ENCODE data around the gene SHROOM4.
A peak's percentile ranks its signal among the peaks of the same experiment; 100 is the strongest.

SHROOM4 gene

DNA sequence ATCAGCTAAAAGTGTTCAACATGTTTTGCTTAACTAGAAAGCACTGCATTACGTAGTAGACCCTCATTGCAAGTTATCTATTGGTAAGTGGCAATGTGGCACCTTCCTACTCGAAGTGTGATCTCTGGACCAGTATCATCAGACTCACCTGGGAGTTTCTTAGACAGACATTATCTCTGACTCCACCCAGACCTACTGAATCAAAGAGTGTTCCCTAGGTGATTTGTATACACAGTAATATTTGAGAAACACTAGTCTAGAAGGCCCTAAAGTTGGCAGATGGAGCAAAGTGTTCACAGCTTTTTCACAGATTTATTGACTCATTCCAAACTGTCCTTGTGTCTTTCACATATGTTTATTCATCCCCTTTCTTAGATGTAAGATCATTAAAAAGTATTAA is 35.7 kb downstream of the SHROOM4 start:
- no peak for DNase-seq (ENCODE audit: low read depth)

DNA sequence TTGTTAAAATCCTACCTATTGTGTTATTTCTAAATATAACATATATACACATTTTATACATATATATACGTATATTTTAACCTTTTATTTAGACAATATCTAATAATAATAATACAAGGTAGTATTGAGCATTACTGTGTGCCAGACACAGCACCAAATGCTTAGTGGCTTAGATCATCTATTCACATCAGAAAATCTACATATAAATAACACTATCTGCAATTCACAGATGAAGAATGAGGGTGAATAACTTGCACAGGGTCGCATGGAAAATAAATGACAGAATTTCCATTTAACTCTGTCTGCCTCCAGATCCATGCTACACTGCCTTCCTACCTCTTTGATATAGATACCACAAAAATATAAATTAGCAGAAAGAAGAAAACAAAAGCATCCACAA is 37.7 kb downstream of the SHROOM4 start:
- DNase-seq (ENCODE audit: low read depth) = no peak

GRCh38 chrX:50771382-50771781 is 42.6 kb downstream of the SHROOM4 start:
- no peak for DNase-seq (ENCODE audit: low read depth)

GRCh38 chrX:50770702-50771101 is 43.3 kb downstream of the SHROOM4 start:
- DNase-seq (ENCODE audit: low read depth) = no peak

DNA sequence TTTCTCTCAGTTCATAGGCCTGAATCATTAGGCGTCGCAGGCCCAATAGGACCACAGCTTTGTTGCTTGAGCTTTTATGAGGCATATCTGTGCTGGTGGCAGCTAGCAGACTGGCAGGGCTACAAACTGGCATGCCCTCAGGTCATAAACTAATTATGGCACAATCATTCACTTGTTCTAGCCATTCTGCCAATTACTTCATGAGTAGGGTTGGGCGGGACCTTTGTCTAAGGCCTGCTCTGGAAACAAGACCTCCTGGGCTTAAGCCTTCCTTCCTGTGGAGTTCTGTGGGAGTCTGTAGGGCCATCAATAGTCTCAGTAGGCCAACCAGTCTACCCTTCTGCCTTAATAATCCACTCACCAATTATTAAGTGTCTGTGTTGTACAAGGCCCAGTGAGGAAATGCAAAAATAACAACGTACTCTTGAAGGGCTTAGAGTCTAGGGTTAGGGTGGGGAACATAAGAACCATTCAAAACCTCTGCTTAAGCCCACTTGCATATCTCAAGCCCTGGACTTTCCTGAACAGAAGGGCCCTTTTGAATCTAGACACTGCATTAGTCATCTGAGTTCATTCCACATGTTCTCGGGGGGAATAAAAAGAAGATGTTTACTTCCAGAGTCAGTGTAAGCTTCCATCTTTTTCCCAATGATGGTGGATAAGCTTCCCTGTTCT is 44.5 kb downstream of the SHROOM4 start:
- DNase-seq (ENCODE audit: low read depth) = no peak

DNA sequence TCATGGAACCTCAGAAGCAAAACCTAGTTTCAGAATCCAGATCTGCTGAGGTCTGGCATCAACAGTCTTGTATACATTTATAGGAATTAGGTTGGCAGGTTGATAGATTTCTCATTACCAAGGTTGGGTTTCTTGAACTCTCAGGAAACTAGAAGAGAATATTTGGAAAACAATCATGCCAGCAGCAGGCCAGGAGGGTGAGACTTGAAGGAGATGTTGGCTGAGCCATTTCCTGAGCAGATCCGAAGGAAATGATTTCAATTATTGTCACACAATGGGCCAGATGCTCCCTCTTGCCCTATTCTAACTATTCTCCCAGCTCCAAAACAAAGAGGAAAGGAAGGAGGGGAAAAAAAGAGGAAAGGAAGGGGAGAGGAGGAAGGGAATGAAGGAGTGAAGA is 45.2 kb downstream of the SHROOM4 start:
- no peak for DNase-seq (ENCODE audit: low read depth)

- DNase-seq (ENCODE audit: low read depth) = no peak
Measured at GRCh38 chrX:50765986-50766385, 48.0 kb downstream of the SHROOM4 start.

DNA sequence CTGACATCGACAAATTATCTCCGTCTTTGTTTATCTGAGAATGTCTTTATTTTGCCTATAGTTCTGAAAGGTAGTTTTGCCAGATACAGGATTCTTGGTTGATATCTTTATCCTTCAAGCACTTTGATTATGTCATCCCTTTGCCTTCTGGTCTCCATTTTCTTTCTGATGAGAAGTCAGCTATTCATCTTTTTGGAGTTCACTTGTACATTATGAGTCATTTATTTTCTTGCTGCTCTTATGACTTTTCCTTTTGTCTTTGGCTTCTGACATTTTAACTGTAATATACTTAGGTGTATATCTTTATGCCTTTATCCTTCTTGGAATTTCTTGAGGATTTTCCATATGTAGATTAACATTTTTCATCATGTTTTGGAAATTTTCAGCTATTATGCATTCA is 51.4 kb downstream of the SHROOM4 start:
- DNase-seq (ENCODE audit: low read depth) = no peak

- DNase-seq (ENCODE audit: low read depth) = no peak
Measured at GRCh38 chrX:50756276-50756675, 57.7 kb downstream of the SHROOM4 start.

- no peak for DNase-seq (ENCODE audit: low read depth)
Measured at GRCh38 chrX:50751091-50751490, 62.9 kb downstream of the SHROOM4 start.

GRCh38 chrX:50747471-50747900 is 66.5 kb downstream of the SHROOM4 start:
- DNase-seq (ENCODE audit: low read depth) = peak; percentile 2

DNA sequence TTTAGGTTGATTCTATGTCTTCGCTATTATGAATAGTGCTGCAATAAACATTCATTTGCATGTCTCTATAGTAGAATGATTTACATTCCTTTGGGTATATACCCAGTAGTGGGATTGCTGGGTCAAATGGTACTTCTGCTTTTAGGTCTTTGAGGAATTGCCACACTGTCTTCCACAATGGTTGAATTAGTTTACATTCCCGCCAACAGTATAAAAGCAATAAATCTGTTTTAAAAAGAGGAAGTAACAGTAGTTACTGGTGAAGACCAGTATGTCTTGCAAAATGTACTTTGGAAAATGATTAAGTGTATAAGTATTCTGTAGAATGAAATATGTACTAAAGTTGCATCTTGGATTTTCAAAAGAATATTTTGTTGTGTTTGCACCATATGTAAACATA is 77.3 kb downstream of the SHROOM4 start:
- DNase-seq (ENCODE audit: low read depth) = no peak

- no peak for DNase-seq (ENCODE audit: low read depth)
Measured at GRCh38 chrX:50726296-50726695, 87.7 kb downstream of the SHROOM4 start.

DNA sequence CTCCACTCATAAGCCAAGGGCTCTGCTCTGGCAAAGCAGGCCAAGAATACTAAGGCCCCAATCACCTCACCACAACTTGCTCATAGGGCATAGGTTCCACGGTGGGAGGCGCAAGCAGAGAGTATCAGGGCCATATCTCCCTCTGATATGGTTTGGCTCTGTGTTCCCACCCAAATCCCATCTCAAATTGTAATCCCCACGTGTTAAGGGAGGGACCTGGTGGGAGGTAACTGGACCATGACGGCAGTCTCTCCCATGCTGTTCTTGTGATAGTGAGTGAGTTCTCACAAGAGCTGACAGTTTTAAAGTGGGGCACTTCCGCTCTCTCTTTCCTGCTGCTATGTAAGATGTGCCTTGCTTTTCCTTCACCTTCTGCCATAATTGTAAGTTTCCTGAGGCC is 88.7 kb downstream of the SHROOM4 start:
- DNase-seq (ENCODE audit: low read depth) = no peak

DNA sequence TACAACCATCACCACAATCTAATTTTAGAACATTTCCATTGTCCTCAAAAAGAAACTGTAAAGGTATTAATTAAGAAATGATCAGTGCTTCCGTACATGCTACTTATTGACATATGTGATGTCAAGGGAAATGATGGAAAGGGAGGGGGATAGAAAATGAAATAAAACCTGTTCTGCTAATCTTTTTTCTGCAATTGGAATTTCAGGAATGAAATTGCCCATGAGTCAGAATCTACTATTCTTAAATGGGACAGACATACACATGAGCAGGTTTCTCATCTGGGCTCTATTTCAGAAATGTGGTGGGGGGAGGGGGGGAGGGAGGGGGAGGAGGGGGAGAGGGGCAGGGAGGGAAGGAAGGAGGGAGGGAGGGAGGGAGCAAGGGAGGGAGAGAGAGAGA is 91.0 kb downstream of the SHROOM4 start:
- DNase-seq (ENCODE audit: low read depth) = no peak

DNA sequence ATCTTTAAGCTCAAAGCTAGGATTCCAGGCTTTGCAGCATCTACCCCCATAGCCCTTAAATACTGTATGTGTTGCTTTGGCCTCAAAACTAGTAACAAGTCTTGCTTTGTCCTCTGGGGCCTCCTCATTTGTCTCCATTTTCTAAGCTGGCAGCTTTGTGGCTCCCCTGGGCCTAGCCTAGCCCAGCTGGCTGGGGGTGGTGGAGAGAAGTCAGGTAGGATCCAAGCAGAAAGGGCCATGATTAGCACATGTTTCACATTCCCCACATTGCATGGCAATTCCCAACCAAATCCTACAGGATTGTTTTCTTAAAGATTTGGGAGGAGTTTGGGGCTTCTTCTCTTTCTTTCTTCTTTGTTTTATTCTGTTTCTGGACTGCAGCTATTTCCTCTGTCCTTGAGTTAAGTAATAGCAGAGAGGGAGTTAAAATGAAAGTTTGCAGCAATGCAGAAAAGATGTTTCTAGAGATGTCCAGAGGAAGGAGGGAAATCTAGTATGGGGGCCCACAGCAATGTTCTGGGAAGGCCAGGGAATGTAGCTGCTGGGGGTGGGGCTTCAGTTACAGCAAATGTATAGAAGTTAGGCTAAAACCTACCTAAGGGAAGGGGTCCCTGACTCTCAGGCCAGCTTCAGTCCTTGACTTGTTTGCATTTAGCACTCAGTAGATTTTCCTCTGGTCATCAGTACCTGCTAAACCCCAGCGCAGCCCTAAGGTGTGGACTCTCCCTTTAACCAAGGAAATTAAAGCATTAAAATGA is 92.1 kb downstream of the SHROOM4 start:
- DNase-seq (ENCODE audit: low read depth) = no peak

GRCh38 chrX:50719614-50720013 is 94.4 kb downstream of the SHROOM4 start:
- no peak for DNase-seq (ENCODE audit: low read depth)

DNA sequence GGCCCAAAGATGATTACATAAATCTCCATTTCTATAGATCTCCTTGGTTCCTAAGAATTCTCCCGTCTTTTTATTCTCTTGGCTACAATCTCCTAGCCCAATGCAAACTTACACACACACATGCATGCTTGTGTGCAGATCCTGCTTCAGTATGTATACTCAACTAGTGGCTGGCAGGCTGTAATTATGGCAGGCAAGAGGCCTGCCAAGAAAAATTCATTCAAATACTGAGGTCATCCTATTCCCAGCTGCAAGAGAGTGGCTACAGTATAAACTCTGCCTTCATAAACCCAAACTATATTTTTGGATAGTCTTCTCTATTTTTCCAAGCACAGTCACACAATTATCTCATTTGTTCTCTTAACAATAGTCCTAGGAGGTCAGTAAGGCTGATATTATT is 95.2 kb downstream of the SHROOM4 start:
- no peak for DNase-seq (ENCODE audit: low read depth)

- DNase-seq (ENCODE audit: low read depth) = no peak
Measured at GRCh38 chrX:50716706-50717105, 97.3 kb downstream of the SHROOM4 start.

- DNase-seq (ENCODE audit: low read depth) = no peak
Measured at GRCh38 chrX:50712777-50713176, 101.2 kb downstream of the SHROOM4 start.

- no peak for DNase-seq (ENCODE audit: low read depth)
Measured at GRCh38 chrX:50711907-50712306, 102.1 kb downstream of the SHROOM4 start.

GRCh38 chrX:50707955-50708699 is 105.9 kb downstream of the SHROOM4 start:
- DNase-seq (ENCODE audit: low read depth) = no peak

- no peak for DNase-seq (ENCODE audit: low read depth)
Measured at GRCh38 chrX:50707405-50707804, 106.6 kb downstream of the SHROOM4 start.
